H1 (cell line): ENCODE measurements around the gene USH1G. TPM values are rescaled to one million over a fixed set of nuclear protein-coding genes. Genes with fewer than 3 reads are reported as not detected.

Source experiments
- CTCF ChIA-PET: fragments of 300-600 bp; sonication (Branson Sonifier 250); formaldehyde crosslinking; loops from one replicate; lab custom pipeline; 2021; ENCODE audit not compliant: partially characterized antibody; lab: Charles Lee
- POLR2A ChIA-PET: fragments of 300-600 bp; sonication (Branson Sonifier 250); formaldehyde crosslinking; loops from one replicate; lab custom pipeline; 2021; ENCODE audit warnings: inconsistent platforms; ENCODE audit not compliant: partially characterized antibody; lab: Charles Lee
- DNase-seq, 2 experiments: peaks; one replicate each; pipeline versions ENCODE4 v3.0.0 to v3.0.0-alpha.2; 2010 to 2022; ENCODE audit warnings: low spot score in 2 of 2, low read depth in 1 of 2, mixed read lengths in 1 of 2
- FAIRE-seq: peaks from 2 replicates; lab custom pipeline; 2011; peaks lifted over from hg19 to GRCh38; lab: Jason Lieb, UNC
- H2AFZ ChIP-seq: 2 replicates; pipeline ENCODE4 v1.8.1; 2012; ENCODE audit warnings: low read length, inconsistent platforms
- H2AK5ac ChIP-seq: 2 replicates; pipeline ENCODE4 v1.6.1; 2013; ENCODE audit warnings: low read depth, low read length
- H2BK120ac ChIP-seq: replicated peaks from 2 replicates; pipeline ENCODE3; 2013; ENCODE audit warnings: low read depth, low read length, inconsistent platforms
- H2BK12ac ChIP-seq: 2 replicates; pipeline ENCODE4 v1.6.1; 2013; ENCODE audit warnings: low read depth, low read length
- H2BK15ac ChIP-seq: 2 replicates; pipeline ENCODE4 v1.6.1; 2013; ENCODE audit warnings: low read length
- H2BK20ac ChIP-seq: 2 replicates; pipeline ENCODE4 v1.6.1; 2013; ENCODE audit warnings: low read length
- H2BK5ac ChIP-seq: 2 replicates; pipeline ENCODE4 v1.6.1; 2013; ENCODE audit warnings: low read depth, low read length
- H3K14ac ChIP-seq: 2 replicates; pipeline ENCODE4 v1.6.1; 2013; ENCODE audit warnings: inconsistent platforms; ENCODE audit not compliant: insufficient read length
- H3K18ac ChIP-seq: 2 replicates; pipeline ENCODE4 v1.6.1; 2013; ENCODE audit warnings: low read length; ENCODE audit errors: extremely low read depth
- H3K23ac ChIP-seq: 2 replicates; pipeline ENCODE4 v1.6.1; 2013; ENCODE audit warnings: inconsistent platforms; ENCODE audit not compliant: insufficient read length
- H3K23me2 ChIP-seq: 2 replicates; pipeline ENCODE4 v1.6.1; 2013; ENCODE audit warnings: low read depth, low read length
- H3K27ac ChIP-seq: 2 replicates; pipeline ENCODE4 v1.6.1; 2011; ENCODE audit warnings: low read depth, low read length, inconsistent platforms
- H3K27me3 ChIP-seq, 4 experiments: replicated peaks in 1 of 4; 1 replicate in 1 of 4; 2 replicates in 3 of 4; pipeline versions ENCODE4 v1.6.1 to v1.8.1; 2011 to 2013; ENCODE audit warnings: low read length in 3 of 4, mild to moderate bottlenecking in 3 of 4, inconsistent platforms in 2 of 4, mixed read lengths in 2 of 4, moderate library complexity in 1 of 4; ENCODE audit not compliant: control insufficient read depth in 3 of 4, insufficient read depth in 3 of 4; ENCODE audit errors: extremely low read depth in 1 of 4
- H3K36me3 ChIP-seq, 4 experiments: 2 replicates each; pipeline versions ENCODE4 v1.6.1 to v1.8.1; 2011 to 2013; ENCODE audit warnings: mild to moderate bottlenecking in 4 of 4, low read length in 3 of 4, moderate library complexity in 2 of 4, control low read depth in 1 of 4, inconsistent platforms in 1 of 4; ENCODE audit not compliant: insufficient read depth in 4 of 4, control insufficient read depth in 2 of 4
- H3K4ac ChIP-seq: replicated peaks from 2 replicates; pipeline ENCODE3; 2013; ENCODE audit warnings: low read length, low read depth, mixed read lengths, inconsistent platforms; ENCODE audit not compliant: insufficient read length
- H3K4me1 ChIP-seq, 4 experiments: replicated peaks in 1 of 4; 1 replicate in 1 of 4; 2 replicates in 3 of 4; pipeline versions ENCODE4 v1.6.1 to v1.8.1; 2011 to 2013; ENCODE audit warnings: low read length in 3 of 4, inconsistent platforms in 2 of 4, mixed read lengths in 1 of 4; ENCODE audit not compliant: insufficient read depth in 4 of 4, control insufficient read depth in 3 of 4
- H3K4me2 ChIP-seq, 2 experiments: 2 replicates each; pipeline versions ENCODE4 v1.6.1 to v1.8.1; 2011 to 2013; ENCODE audit warnings: low read depth in 2 of 2, low read length in 2 of 2, control low read depth in 1 of 2, inconsistent platforms in 1 of 2, mild to moderate bottlenecking in 1 of 2; ENCODE audit not compliant: insufficient read depth in 1 of 2
- H3K4me3 ChIP-seq, 4 experiments: fragments of 200-600, 300-600 bp in 1 of 4; sonication (generic), shearing (Covaris generic), sonication (Bioruptor Twin) in 1 of 4; 2 replicates each; pipeline versions ENCODE4 v1.5.1 to v1.8.1; 2011 to 2016; ENCODE audit warnings: low read length in 4 of 4, low read depth in 3 of 4, control low read depth in 2 of 4, inconsistent platforms in 2 of 4, mild to moderate bottlenecking in 2 of 4, mixed read lengths in 1 of 4, moderate library complexity in 1 of 4; ENCODE audit not compliant: insufficient read depth in 2 of 4; ENCODE audit errors: extremely low read depth in 1 of 4
- H3K56ac ChIP-seq: replicated peaks from 2 replicates; pipeline ENCODE3; 2013; ENCODE audit warnings: low read depth, mild to moderate bottlenecking, mixed read lengths, low read length, inconsistent platforms; ENCODE audit not compliant: insufficient read length
- H3K79me1 ChIP-seq: 2 replicates; pipeline ENCODE4 v1.6.1; 2013; ENCODE audit warnings: low read depth, low read length, control low read depth
- H3K79me2 ChIP-seq, 2 experiments: 2 replicates each; pipeline versions ENCODE4 v1.6.1 to v1.8.1; 2012 to 2013; ENCODE audit warnings: low read length in 2 of 2, mild to moderate bottlenecking in 2 of 2, inconsistent platforms in 1 of 2; ENCODE audit not compliant: insufficient read depth in 2 of 2, control insufficient read depth in 1 of 2
- H3K9ac ChIP-seq, 4 experiments: replicated peaks in 1 of 4; 1 replicate in 1 of 4; 2 replicates in 3 of 4; pipeline versions ENCODE4 v1.6.1 to v1.8.1; 2011 to 2013; ENCODE audit warnings: low read depth in 3 of 4, low read length in 3 of 4, control low read depth in 2 of 4, mild to moderate bottlenecking in 2 of 4, moderate library complexity in 2 of 4, inconsistent platforms in 1 of 4; ENCODE audit errors: extremely low read depth in 1 of 4
- H3K9me3 ChIP-seq, 2 experiments: 2 replicates each; pipeline versions ENCODE4 v1.6.1 to v1.8.1; 2012 to 2013; ENCODE audit warnings: mild to moderate bottlenecking in 2 of 2, moderate library complexity in 2 of 2, control low read depth in 1 of 2, inconsistent platforms in 1 of 2, low read depth in 1 of 2, low read length in 1 of 2, mixed read lengths in 1 of 2; ENCODE audit not compliant: insufficient read depth in 2 of 2
- H4K20me1 ChIP-seq, 2 experiments: replicated peaks in 1 of 2; 2 replicates each; pipeline versions ENCODE3 to v1.8.1; 2011 to 2013; ENCODE audit warnings: inconsistent platforms in 2 of 2, low read length in 2 of 2, mild to moderate bottlenecking in 1 of 2; ENCODE audit not compliant: insufficient read depth in 2 of 2, control insufficient read depth in 1 of 2
- H4K5ac ChIP-seq: 2 replicates; pipeline ENCODE4 v1.6.1; 2013; ENCODE audit warnings: low read length, low read depth, mixed read lengths, inconsistent platforms; ENCODE audit not compliant: insufficient read length
- H4K8ac ChIP-seq: 2 replicates; pipeline ENCODE4 v1.8.0; 2013; ENCODE audit warnings: mild to moderate bottlenecking, moderate library complexity, low read length, inconsistent platforms; ENCODE audit not compliant: insufficient read depth; ENCODE audit errors: extremely low read depth
- H4K91ac ChIP-seq: replicated peaks from 2 replicates; pipeline ENCODE3; 2013; ENCODE audit warnings: low read length, mixed read lengths, inconsistent platforms; ENCODE audit not compliant: insufficient read length
- ASH2L ChIP-seq: fragments of 200-600, 300-600 bp; sonication (generic); IDR thresholded peaks from one replicate; pipeline ENCODE4 v1.7.1; 2017; ENCODE audit warnings: low read length
- BACH1 ChIP-seq: IDR thresholded peaks from 2 replicates; pipeline ENCODE4 v1.6.1; 2012; ENCODE audit warnings: low read length, improper control_type of control experiment
- E2F6 ChIP-seq: IDR thresholded peaks from 2 replicates; pipeline ENCODE4 v1.6.1; 2012; ENCODE audit warnings: inconsistent platforms
- MAX ChIP-seq: IDR thresholded peaks from 2 replicates; pipeline ENCODE4 v1.6.1; 2012; ENCODE audit warnings: inconsistent platforms
- POLR2AphosphoS5 ChIP-seq: IDR thresholded peaks from 2 replicates; pipeline ENCODE4 v1.6.1; 2011; ENCODE audit warnings: low read depth, low read length
- SIN3A ChIP-seq, 2 experiments: IDR thresholded peaks in 1 of 2; conservative IDR thresholded peaks in 1 of 2; 2 replicates each; pipeline ENCODE4 v1.6.1; 2011 to 2012; ENCODE audit warnings: low read length in 2 of 2, improper control_type of control experiment in 1 of 2, low read depth in 1 of 2, mild to moderate bottlenecking in 1 of 2
- SP1 ChIP-seq: IDR thresholded peaks from 2 replicates; pipeline ENCODE4 v1.6.1; 2011; ENCODE audit warnings: low read depth, low read length
- TBP ChIP-seq: IDR thresholded peaks from 2 replicates; pipeline ENCODE4 v1.6.1; 2011; ENCODE audit warnings: low read depth, low read length, improper control_type of control experiment
- USF2 ChIP-seq: IDR thresholded peaks from 2 replicates; pipeline ENCODE4 v1.6.1; 2011; ENCODE audit warnings: low read length, improper control_type of control experiment
- WGBS, 2 experiments: shearing (Covaris generic) in 1 of 2; methylation state at CpG; one replicate each; pipeline versions ENCODE4 v1.1.6 to v1.1.7; 2013 to 2015; ENCODE audit warnings: low lambda C conversion rate in 2 of 2, mixed read lengths in 2 of 2, inconsistent platforms in 1 of 2, low coverage in 1 of 2, missing lambda C conversion rate in 1 of 2; ENCODE audit not compliant: insufficient replicate concordance in 2 of 2, insufficient coverage in 1 of 2, insufficient read length in 1 of 2; ENCODE audit errors: extremely low coverage in 1 of 2, missing lambda C conversion rate in 1 of 2; 5-methylcytosine and 5-hydroxymethylcytosine counted together
- polyA plus RNA-seq, 7 experiments: library from polyadenylated mRNA; depleted of rRNA in 3 of 7; stranded (reverse) in 5 of 7; unstranded in 2 of 7; fragments of >200 nt in 5 of 7; fragments of 200-250 nt in 2 of 7; gene quantifications; 1 replicate in 5 of 7; 2 replicates in 1 of 7; 4 replicates in 1 of 7; pipeline versions ENCODE4 v1.2.1 to v1.2.3, GENCODE V29; 2011 to 2013; ENCODE audit warnings: missing spikeins in 2 of 7, mixed read lengths in 2 of 7
- total RNA-seq: library from RNA; stranded (reverse); fragmentation: NEBNext Ultra II Directional; extraction: Animal tissue kit (Norgen Biotek cat#: 25700); gene quantifications from 2 replicates; pipeline ENCODE4 v1.2.1, GENCODE V29; 2021

USH1G gene
- total and polyA plus RNA-seq, 2 of the 8 experiments (the other 6 are each of a cell fraction or from before 2014, with no cell fraction given) = 1.6 to 4.3 TPM

GRCh38 chr17:74873037-74873873 is 49.8 kb downstream of the USH1G start:
- Histone ChIP-seq H3K36me3 (no peaks in the 10 kb centered on the region), H2AK5ac (no peak overlapping the region), H3K14ac (no peak overlapping the region), H2BK120ac (no peak overlapping the region), H3K27ac (peak overlapping the region; percentile 90), H3K23me2 (peaks cover 10% of the 10 kb centered on the region), H3K79me2 (no peaks in the 10 kb centered on the region; a peak in 1 of 4 replicates), H3K4me1 (peaks cover 0 to 14% (median 6%) of the 10 kb centered on the region in 4 experiments; a peak in 6 of 7 replicates), H2BK15ac (no peak overlapping the region), H3K4ac (peak overlapping the region; percentile 45), H3K79me1 (peaks cover 7% of the 10 kb centered on the region; the same call in 1 of the 2 replicates), H2BK20ac (no peak overlapping the region), H3K4me3 (peak overlapping the region; percentile 70 to 99 (median 84)), H3K9me3 (no peaks in the 10 kb centered on the region), H4K8ac (peak overlapping the region; percentile 94; the same call in 1 of the 2 replicates), H2AFZ (peak overlapping the region; percentile 47; the same call in 1 of the 2 replicates), H2BK5ac (peak overlapping the region; percentile 87), H3K23ac (no peak overlapping the region), H3K4me2 (peak overlapping the region; percentile 63 to 100), H3K9ac (peak overlapping the region; percentile 77 to 98 (median 90)), H4K91ac (no peak overlapping the region), H3K56ac (no peak overlapping the region), H2BK12ac (no peak overlapping the region), H4K20me1 (peaks cover 0 to 1% of the 10 kb centered on the region in 2 experiments), H3K27me3 (peaks cover 0 to 3% (median 0%) of the 10 kb centered on the region in 4 experiments; a peak in 2 of 7 replicates), H3K18ac (peak overlapping the region; percentile 71; the same call in 1 of the 2 replicates), H4K5ac (peak overlapping the region; percentile 78)
- WGBS, 2 experiments = 2% methylated on average over 46 of the region's 55 CpGs; no CpG with 5 or more reads in 1 of the 2 experiments
- DNase-seq = peak; percentile 98 to 99
- peak; percentile 78 for FAIRE-seq
- CTCF ChIA-PET = interaction anchor here (0.7 to 81.0 kb wide), 6 partner anchors 33 to 216 kb away, joined by 3 to 2981 read pairs (median 4); partner anchors contain the start of genes GRIN2C, NAT9 and OTOP2
- POLR2A ChIA-PET = interaction anchor here (0.6 to 2.6 kb wide), 30 partner anchors 9 to 907 kb away, joined by 3 to 17 read pairs (median 4); partner anchors contain the start of genes GRIN2C, NAT9, OTOP2 and SLC16A5
- peak; percentile 86 for TF ChIP-seq TBP
- peak; percentile 98 for TF ChIP-seq USF2
- peak; percentile 95 for TF ChIP-seq E2F6
- peak in 1 of 2 experiments; percentile 81; a peak in 2 of 4 replicates for TF ChIP-seq SIN3A (conservative IDR thresholded peaks at IDR 0.05 in 1 of 2, IDR thresholded peaks at IDR 0.05 in 1 of 2; ENCODE audit: low read depth in 1 of 2, low read length in 2 of 2)
- peak; percentile 36 for TF ChIP-seq ASH2L
- TF ChIP-seq POLR2AphosphoS5 = peak; percentile 93
- no peak for TF ChIP-seq BACH1
- TF ChIP-seq SP1 = peak; percentile 96
- TF ChIP-seq MAX = peak; percentile 70
